Anterior cingulate cortex (tissue), 58 donors: Measurements from ENCODE around the gene ACVR2A.

ENCODE experiments used
- DNase-seq, 58 donors: peaks; one replicate each; lab custom pipeline; 2025; lab: John Stamatoyannopoulos, UW

The ACVR2A gene

DNA sequence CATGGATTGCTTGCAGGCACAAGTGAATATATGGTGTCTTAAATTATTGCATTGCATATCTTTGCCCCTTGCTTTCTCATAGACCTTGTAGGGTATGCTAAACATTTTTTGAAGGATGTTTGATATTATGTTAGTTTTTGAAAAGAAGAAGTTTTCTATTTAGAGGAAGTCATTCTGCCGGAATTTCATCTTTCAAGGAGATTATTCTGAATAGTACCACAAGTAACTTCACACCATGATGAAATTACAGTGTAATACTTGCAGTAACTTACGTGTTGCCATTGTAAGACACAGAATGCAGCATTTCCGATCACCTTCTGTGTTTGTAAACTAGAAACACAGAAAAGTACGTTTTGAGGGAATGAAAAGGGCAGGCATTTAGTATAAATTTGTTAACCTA, 71.9 kb downstream of the ACVR2A start:
- no peak for DNase-seq

DNA sequence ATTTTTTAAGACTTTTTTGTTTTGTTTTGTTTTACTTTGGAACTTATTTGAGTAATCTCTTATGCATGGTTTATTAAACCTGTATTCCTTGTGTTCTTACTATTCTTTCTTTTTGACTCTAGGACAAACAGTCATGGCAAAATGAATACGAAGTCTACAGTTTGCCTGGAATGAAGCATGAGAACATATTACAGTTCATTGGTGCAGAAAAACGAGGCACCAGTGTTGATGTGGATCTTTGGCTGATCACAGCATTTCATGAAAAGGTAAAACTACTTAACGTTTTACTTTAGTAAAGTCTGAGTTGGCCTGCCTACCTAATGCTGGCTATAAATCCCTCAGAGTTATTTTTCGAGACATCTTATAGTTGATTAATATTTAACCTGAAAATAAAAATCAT, 72.3 kb downstream of the ACVR2A start:
- DNase-seq = no peak

DNA sequence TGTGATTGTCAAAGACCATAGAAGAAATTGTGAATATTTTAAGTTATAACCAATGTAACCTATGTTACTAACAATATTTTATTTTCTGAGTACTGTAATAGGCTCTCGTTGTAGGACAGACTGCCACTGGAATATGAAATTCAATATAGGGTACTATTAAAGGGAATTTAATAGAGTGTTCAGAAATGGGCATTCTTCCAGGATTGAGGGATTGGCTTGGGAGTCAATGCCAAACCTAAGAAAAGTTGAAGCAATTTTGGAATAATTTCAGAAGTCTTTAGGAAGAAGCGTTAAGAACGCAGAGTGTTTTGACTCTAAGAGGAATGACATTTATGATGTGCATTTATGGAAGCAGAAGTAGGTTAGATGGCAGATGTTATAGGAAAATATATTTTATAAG, 79.0 kb downstream of the ACVR2A start:
- DNase-seq = no peak

DNA sequence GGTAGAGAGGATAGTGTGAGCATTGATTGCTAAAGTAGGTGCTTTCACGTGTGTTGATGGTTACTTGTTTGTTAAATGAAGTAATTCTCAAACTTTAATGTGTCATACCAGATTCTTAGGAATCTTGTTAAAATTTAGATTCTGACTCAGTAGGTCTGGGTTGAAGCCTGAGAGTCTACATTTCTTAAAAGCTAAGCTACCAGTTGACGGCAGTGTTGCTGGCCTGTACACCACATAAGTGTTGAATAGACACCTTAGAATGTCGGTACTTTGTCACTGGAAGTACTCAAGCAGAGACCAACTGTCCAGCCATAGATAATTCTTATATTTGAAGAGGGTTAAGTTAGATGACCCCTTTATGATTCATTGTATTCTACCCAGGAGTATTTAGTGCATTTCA, 79.8 kb downstream of the ACVR2A start:
- no peak for DNase-seq

DNA sequence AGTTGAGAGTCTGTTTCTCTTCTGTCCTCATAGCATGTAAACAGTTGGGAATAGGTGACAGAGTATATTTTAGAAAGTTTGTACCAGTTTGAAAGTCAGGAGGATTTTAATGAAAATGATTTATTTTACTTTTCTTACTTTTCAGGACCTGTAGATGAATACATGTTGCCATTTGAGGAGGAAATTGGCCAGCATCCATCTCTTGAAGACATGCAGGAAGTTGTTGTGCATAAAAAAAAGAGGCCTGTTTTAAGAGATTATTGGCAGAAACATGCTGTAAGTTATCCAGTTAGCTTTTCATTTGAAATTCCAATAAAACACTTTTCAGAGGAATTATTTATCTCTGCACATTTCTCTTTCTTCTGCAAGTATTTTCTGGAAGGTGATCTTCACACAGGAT, 81.1 kb downstream of the ACVR2A start:
- no peak for DNase-seq

DNA sequence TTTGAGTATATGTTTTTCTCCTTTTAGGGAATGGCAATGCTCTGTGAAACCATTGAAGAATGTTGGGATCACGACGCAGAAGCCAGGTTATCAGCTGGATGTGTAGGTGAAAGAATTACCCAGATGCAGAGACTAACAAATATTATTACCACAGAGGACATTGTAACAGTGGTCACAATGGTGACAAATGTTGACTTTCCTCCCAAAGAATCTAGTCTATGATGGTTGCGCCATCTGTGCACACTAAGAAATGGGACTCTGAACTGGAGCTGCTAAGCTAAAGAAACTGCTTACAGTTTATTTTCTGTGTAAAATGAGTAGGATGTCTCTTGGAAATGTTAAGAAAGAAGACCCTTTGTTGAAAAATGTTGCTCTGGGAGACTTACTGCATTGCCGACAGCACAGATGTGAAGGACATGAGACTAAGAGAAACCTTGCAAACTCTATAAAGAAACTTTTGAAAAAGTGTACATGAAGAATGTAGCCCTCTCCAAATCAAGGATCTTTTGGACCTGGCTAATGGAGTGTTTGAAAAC, 82.3 kb downstream of the ACVR2A start:
- no peak for DNase-seq

DNA sequence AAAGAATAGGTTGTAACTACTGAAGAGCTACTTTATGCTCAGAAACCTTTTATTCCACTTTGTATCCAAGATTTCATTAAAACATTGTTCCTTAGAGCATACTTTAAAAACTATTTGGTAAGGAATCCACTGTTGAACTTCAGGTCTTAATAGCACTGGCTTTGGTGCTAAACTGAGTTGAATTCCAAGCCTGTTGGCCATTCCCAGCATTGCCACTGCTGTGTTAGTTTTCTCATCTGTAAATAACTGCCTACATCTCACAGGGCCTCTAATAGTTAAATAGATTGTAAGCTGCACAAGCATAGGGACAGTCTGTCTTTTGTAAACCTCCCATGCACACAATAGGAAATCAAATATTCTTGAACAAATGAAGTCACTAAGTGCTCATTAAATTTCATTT, 89.1 kb downstream of the ACVR2A start:
- no peak for DNase-seq

DNA sequence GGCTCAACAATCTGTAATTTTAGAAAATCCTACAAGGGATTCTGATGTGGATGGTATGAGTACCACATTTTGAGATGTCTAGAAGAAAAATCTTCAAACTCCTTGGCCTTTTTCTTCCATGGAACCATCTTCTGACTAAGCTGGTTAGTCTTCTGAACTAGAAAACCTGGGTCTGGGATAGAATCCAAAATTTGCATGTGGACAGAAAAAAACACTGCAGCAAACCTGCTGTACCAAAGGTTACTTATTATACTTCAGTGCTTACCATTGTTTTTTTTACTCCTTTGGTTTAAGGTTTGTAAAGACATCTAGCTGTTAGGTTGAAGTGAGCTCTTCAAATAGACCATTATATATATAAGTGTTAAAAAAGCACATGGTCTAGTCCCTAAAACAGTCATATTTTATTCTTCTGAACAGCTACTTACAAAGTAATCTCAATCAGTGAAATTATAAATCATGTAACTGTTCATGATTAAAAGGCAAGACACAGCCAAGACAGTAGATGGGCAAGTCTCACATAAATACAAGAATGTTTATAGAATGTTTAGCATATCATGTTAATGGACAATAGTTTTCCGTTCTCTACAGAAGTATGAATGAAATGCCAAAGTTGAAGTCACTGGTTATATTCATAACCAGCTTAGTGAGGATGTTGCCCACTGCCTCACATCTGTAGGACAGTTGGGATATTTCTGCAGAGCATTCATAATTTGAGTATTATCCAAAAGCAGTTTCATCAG, 90.2 kb downstream of the ACVR2A start:
- DNase-seq = no peak

DNA sequence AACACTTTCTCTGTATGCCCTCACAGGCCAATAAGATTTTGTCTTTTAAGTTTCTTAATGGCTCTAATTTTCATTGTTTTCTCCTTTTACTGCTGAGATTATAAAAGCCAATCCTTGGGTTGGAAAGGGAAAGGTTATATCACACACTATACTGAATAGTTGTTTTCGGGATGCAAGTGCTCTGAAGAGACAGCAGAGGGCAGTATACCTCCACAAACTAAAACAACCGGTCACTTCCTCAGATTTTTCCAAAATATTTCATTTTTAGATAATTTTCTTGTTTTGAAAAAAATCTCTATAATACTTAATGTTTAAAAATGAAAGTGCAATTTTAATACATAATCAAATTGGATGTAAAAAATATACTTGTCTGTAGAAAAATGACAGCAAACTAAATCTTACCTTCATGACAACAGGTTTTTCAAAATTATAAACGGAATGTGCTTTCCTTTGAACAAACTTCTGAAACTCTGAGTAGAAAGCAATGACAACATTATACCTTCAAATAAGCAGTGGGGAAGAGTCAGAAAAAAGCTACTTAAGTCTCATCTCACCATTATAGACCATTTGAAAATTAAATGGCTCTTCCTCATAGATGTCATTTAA, 93.0 kb downstream of the ACVR2A start:
- no peak for DNase-seq

DNA sequence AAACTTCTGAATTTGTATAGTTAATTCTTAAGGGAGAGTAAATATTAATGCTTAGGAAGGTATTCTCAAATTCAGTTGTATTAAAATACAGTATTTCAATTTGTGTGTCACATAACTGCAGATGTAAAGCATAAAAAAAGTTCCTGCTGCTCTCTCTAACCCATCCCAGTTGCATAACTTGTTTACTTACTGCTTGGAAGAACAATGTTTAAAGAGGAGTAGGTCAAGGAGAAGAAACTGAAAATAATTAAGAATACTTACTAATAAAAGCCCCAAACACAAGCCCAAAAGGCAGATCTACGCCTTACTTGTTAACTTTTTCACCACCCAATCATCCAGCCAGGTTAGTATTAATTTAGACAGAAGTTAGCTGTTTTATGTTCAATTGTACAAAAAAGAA, 94.5 kb downstream of the ACVR2A start:
- no peak for DNase-seq

DNA sequence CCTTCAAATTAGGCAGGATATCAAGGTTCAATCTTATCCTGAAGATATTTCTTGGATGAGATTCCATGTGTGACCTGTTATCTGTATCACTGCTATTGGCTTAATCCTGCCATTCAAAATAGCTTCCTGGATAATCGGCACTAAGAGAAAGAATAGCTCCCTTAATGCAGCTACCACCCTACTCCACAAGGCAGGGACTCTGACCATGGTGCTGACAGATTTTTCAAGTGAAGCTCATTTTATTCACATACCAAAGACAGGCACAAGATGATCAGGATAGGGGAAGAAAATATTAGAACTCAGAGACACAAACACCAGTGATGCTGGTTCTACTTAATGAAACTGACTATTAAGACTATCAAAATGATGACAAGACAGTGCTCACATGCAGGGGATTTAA, 100.8 kb downstream of the ACVR2A start:
- DNase-seq = no peak

DNA sequence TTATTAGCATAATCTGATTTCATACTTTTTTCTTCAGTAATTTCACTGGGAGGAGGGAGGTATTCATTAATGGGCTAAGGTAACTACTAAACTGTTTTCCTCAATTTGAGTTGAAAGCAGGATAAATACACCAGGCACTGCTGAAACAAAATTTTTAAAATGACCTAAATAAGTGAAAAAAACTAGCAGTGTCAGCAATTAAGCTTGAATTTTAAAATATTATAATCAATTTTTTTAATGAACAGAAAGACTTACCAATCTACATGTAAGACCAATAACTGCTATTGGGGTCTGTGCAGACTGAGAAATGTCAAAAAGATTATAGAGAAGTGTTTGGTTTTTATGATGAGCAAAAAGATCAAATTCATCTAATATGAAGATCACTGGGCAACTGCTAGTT, 107.3 kb downstream of the ACVR2A start:
- no peak for DNase-seq

DNA sequence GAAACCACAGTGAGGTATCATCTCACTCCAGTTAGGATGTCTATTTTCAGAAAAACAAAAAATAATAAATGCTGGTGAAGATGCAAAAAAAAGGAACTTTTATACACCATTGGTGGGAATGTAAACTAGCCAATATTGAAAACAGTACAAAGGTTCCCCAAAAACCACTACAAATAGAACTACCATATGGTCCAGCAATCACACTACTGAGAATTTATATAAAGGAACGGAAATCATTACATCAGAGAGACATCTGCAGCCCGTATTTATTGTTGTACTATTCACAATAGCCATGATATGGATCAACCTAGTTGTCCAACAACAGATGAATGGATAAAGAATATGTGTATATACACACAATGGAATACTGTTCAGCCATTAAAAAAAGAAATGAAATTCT, 123.7 kb downstream of the ACVR2A start:
- DNase-seq = no peak

DNA sequence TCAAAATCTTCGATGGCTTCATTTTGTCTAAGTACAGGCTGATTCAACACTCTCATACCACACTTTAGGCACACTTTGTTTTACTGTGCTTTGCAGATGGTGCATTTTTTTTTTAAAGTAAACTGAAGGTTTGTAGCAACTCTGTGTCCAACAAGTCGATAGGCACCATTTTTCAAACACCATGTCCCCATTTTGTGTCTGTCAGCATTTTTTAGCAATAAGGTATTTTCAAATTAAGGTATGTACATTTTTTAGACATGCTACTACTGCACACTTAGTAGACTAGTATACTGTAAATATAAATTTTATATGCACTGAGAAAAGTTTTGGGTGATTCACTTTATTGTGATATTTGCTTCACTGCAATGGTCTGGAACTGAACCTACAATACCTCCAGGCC, 131.3 kb downstream of the ACVR2A start:
- DNase-seq = no peak

DNA sequence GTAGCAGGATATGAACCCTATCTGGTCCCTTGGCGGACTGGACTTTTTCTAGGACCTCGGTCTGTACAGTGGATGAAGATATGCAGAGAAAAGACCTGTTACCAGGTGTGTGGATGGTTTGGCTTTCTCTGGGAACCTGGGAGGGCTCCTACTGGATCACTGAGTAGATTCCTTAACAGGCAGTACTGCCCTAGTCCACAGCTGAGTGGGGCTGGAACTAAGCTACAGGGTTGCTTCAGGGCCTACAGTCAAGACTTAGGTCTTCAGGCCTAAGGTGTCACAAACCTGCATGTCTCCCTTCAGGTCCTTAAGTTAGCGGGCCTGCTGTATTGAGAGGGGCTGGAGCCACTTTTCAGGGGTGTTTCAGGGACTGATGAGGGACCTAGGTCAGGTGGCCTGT, 132.8 kb downstream of the ACVR2A start:
- no peak for DNase-seq
